T-cell (primary cell): ENCODE measurements around the gene BRD3. TPM values are rescaled to one million over a fixed set of nuclear protein-coding genes. Genes with fewer than 3 reads are reported as not detected.
"Not testable (repeated sequence)": the region's sequence is repeated elsewhere in the genome, so short reads cannot be mapped to it uniquely, and the experiment has no call there.

Experiments used
- ATAC-seq, 4 experiments: fragments of 200-7000 bp in 3 of 4; fragments of 150-1000 bp in 1 of 4; cut with Tn5 transposase; replicated peaks in 1 of 4; 1 replicate in 3 of 4; 2 replicates in 1 of 4; pipeline ENCODE4 v1.10.0; 2021; ENCODE audit warnings: moderate library complexity in 3 of 4, mild to moderate bottlenecking in 2 of 4, moderate number of reproducible peaks in 1 of 4
- CTCF ChIA-PET, 2 donors: fragments of 300-600 bp; sonication (Branson Sonifier 250); formaldehyde crosslinking; loops; one replicate each; lab custom pipeline; 2022; ENCODE audit warnings: antibody characterized with exemption in 2 of 2; lab: Charles Lee
- POLR2A ChIA-PET, 2 donors: fragments of 300-600 bp; sonication (Branson Sonifier 250); formaldehyde crosslinking; loops; one replicate each; lab custom pipeline; 2022; ENCODE audit warnings: antibody characterized with exemption in 2 of 2; lab: Charles Lee
- DNase-seq, 35 experiments: peaks; one replicate each; pipeline versions ENCODE4 v3.0.0 to v3.0.0-alpha.2; 2013 to 2023
- H3K27ac ChIP-seq: one replicate; pipeline ENCODE4 v1.5.1; 2013; ENCODE audit warnings: low read length
- H3K27me3 ChIP-seq, 2 experiments: replicated peaks in 1 of 2; 1 replicate in 1 of 2; 2 replicates in 1 of 2; pipeline versions ENCODE4 v1.6.1 to v1.7.0; 2013; ENCODE audit warnings: low read length in 1 of 2, mixed read lengths in 1 of 2; ENCODE audit not compliant: control insufficient read depth in 2 of 2, insufficient read depth in 2 of 2; ENCODE audit errors: extremely low read depth in 1 of 2
- H3K36me3 ChIP-seq, 2 donors: 1 replicate in 1 of 2; 2 replicates in 1 of 2; pipeline versions ENCODE4 v1.6.1 to v1.7.0; 2013; ENCODE audit warnings: low read length in 1 of 2; ENCODE audit not compliant: control insufficient read depth in 2 of 2, insufficient read depth in 1 of 2; ENCODE audit errors: extremely low read depth in 1 of 2
- H3K4me1 ChIP-seq, 2 experiments: 1 replicate in 1 of 2; 2 replicates in 1 of 2; pipeline versions ENCODE4 v1.6.1 to v1.7.0; 2013; ENCODE audit warnings: low read length in 2 of 2, mixed read lengths in 1 of 2; ENCODE audit not compliant: insufficient read depth in 2 of 2, control insufficient read depth in 1 of 2; ENCODE audit errors: extremely low read depth in 1 of 2
- H3K4me3 ChIP-seq, 2 donors: 1 replicate in 1 of 2; 2 replicates in 1 of 2; pipeline versions ENCODE4 v1.5.1 to v1.7.0; 2013; ENCODE audit warnings: mild to moderate bottlenecking in 2 of 2, low read length in 1 of 2, moderate library complexity in 1 of 2; ENCODE audit not compliant: control insufficient read depth in 1 of 2; ENCODE audit errors: extremely low read depth in 1 of 2
- H3K9me3 ChIP-seq: 2 replicates; pipeline ENCODE4 v1.7.0; 2013
- H3K27ac Mint-ChIP-seq, 2 donors: one replicate each; pipeline ENCODE4 v1.8.0; 2020 to 2021; ENCODE audit warnings: mild to moderate bottlenecking in 2 of 2, mixed read lengths in 2 of 2
- H3K27me3 Mint-ChIP-seq, 2 donors: one replicate each; pipeline ENCODE4 v1.8.0; 2021 to 2022; ENCODE audit warnings: mixed read lengths in 2 of 2
- H3K36me3 Mint-ChIP-seq: one replicate; pipeline ENCODE4 v1.8.0; 2021; ENCODE audit warnings: mixed read lengths
- H3K4me1 Mint-ChIP-seq, 3 donors: one replicate each; pipeline ENCODE4 v1.8.0; 2020 to 2022; ENCODE audit warnings: mixed read lengths in 3 of 3, mild to moderate bottlenecking in 1 of 3
- H3K4me3 Mint-ChIP-seq, 3 donors: one replicate each; pipeline ENCODE4 v1.8.0; 2020 to 2022; ENCODE audit warnings: mild to moderate bottlenecking in 3 of 3, mixed read lengths in 3 of 3, moderate library complexity in 3 of 3
- H3K9me3 Mint-ChIP-seq, 3 donors: one replicate each; pipeline ENCODE4 v1.8.0; 2020 to 2022; ENCODE audit warnings: mixed read lengths in 3 of 3
- WGBS: methylation state at CpG from one replicate; pipeline ENCODE4 v1.1.5; 2013; ENCODE audit warnings: missing lambda C conversion rate; ENCODE audit not compliant: insufficient coverage; 5-methylcytosine and 5-hydroxymethylcytosine counted together
- total RNA-seq, 35 experiments: library from RNA in 6 of 35; stranded (reverse) in 6 of 35; fragments of 120-200 nt in 1 of 35; gene quantifications; one replicate each; pipeline versions ENCODE4 v1.2.1 to v1.2.4 and lab custom pipeline; 2013 to 2026

Gene BRD3
- total RNA-seq, result 10 to 100 TPM; 33.7 to 63.7 (median 58.2) TPM
- 14.6 TPM for total RNA-seq (2013)
- 13.1 to 76.9 (median 35.9) reads per million in 29 experiments for total RNA-seq (lab: John Stamatoyannopoulos, UW)

DNA sequence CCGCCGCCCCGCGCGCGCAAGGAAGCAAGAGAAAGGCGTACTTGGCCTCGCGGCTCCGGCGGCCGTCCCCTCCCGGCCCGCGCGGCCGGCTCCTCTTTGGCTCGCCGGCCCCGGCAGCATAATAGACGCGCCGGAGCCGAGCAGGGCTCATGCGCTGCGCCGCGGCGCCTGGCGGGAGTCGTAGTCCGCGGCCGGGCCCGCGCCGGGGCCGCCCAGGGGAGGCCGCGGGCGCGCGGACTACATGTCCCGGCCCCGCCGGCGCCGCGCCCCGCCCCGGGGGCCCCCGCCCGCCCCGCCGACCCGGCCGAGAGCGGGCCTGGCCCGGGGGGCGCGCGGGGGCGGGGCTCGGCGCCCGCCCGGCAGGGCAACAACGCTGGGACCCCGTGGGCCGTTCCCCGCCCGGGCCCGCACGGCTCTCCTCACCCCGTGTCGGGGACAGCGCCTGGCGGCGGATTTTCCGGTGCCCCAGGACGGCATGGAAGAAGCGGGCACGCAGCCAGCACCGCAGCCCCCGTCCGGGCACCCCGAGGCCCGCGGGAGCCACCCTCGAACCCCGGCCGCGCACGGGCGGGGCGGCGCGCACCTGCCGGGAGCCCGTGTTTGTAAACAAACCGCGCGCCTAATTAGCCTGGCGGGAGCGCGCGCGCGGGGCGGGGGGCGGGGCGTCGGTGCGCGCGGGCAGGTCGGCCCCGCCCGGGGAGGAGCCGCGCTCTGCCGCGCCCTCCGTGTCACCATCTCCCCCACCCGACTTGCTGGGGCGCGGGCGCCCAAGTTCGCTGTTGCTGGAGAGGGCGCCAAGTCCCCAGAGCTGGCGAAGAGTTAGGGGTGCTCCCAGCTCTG is at the start of gene BRD3:
Gene BRD3, minus strand, starts transcription at position 123 of the 840 bp plus-strand sequence. CDS start 14,549 bp downstream, outside the sequence.
- DNase-seq (peak; percentile 70 to 93 (median 78)), ATAC-seq (peak; percentile 86 to 88 (median 86))
- POLR2A ChIA-PET, result no interaction called here
- H3K4me3 ChIP-seq, result peak within 1 kb of the TSS; percentile 76 to 82
- Mint-ChIP-seq H3K4me1 (peaks cover 33 to 38% (median 35%) of the 10 kb centered on the region in 3 donors), H3K27me3 (peaks cover 13 to 22% of the 10 kb centered on the region in 2 donors), H3K27ac (peak within 1 kb of the TSS; percentile 89 to 91), H3K36me3 (no peaks in the 10 kb centered on the region), H3K4me3 (peak within 1 kb of the TSS; percentile 86 to 92 (median 88)), H3K9me3 (no peaks in the 10 kb centered on the region)
- peak within 1 kb of the TSS; percentile 88 for H3K27ac ChIP-seq
- CTCF ChIA-PET, result interaction anchor here in 1 of 2 donors (0.6 to 1.2 kb wide), 4 partner anchors 17 to 298 kb away, joined by 3 to 4 read pairs (median 3); partner anchors contain the start of gene WDR5
- H3K27me3 ChIP-seq, result peaks cover 0 to 35% of the 10 kb centered on the region in 2 experiments
- H3K9me3 ChIP-seq, result no peaks in the 10 kb centered on the region
- WGBS, result under 1% methylated on average over 116 of the region's 131 CpGs
- H3K4me1 ChIP-seq, result peaks cover 6 to 48% of the 10 kb centered on the region in 2 experiments
- H3K36me3 ChIP-seq, result peaks cover 0 to 3% of the 10 kb centered on the region in 2 donors

- Histone ChIP-seq H3K4me1 (no peaks in the 10 kb centered on the region), H3K27me3 (no peaks in the 10 kb centered on the region), H3K36me3 (no peaks in the 10 kb centered on the region), H3K4me3 (no peak overlapping the region), H3K27ac (no peak overlapping the region), H3K9me3 (no peaks in the 10 kb centered on the region)
- Mint-ChIP-seq H3K36me3 (no peaks in the 10 kb centered on the region), H3K27ac (no peak overlapping the region), H3K27me3 (no peaks in the 10 kb centered on the region), H3K9me3 (no peaks in the 10 kb centered on the region), H3K4me1 (no peaks in the 10 kb centered on the region), H3K4me3 (no peak overlapping the region)
- DNase-seq (no peak), ATAC-seq (no peak)
- no CpG with 5 or more reads among the region's 6 CpGs for WGBS
- CTCF ChIA-PET, result no interaction called here
- POLR2A ChIA-PET, result no interaction called here
These were observed 44.7 kb upstream of the BRD3 start for GRCh38 chr9:134112561-134112960.

GRCh38 chr9:134111064-134111463 is 43.2 kb upstream of the BRD3 start:
- peaks cover 0 to 4% of the 10 kb centered on the region in 2 experiments for H3K27me3 ChIP-seq
- ChIA-PET CTCF (no interaction called here), POLR2A (no interaction called here)
- no peak overlapping the region for H3K4me3 Mint-ChIP-seq
- no peak overlapping the region for H3K27ac ChIP-seq
- H3K9me3 Mint-ChIP-seq, result no peaks in the 10 kb centered on the region
- H3K4me1 ChIP-seq, result no peaks in the 10 kb centered on the region
- ATAC-seq (no peak), DNase-seq (no peak)
- H3K9me3 ChIP-seq, result no peaks in the 10 kb centered on the region
- no peak overlapping the region for H3K27ac Mint-ChIP-seq
- H3K4me3 ChIP-seq, result no peak overlapping the region
- H3K36me3 ChIP-seq, result no peaks in the 10 kb centered on the region
- H3K4me1 Mint-ChIP-seq, result no peaks in the 10 kb centered on the region
- peaks cover 0 to 4% of the 10 kb centered on the region in 2 donors for H3K27me3 Mint-ChIP-seq
- no peaks in the 10 kb centered on the region for H3K36me3 Mint-ChIP-seq
- WGBS, result 68% methylated on average over 9 of the region's 9 CpGs

DNA sequence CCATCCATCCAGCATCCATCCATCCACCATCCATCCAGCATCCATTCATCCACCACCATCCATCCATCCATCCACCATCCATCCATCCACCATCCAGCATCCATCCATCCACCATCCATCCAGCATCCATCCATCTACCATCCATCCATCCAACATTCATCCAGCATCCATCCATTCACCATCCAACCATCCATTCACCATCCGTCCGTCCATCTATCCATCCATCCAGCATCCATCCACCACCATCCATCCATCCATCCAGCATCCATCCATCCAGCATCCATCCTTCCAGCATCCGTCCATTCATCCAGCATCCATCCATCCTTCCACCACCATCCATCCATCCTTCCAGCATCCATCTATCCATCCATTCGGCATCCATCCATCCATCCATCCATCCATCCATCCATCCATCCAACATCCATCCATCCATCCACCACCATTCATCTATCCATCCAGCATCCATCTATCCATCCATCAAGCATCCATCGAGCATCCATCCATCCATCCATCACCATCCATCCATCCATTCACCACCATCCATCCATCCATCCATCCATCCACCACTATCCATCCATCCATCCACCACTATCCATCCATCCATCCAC is 35.7 kb upstream of the BRD3 start:
- no peak for ATAC-seq
- peaks cover 3 to 5% (median 4%) of the 10 kb centered on the region in 3 donors for H3K4me1 Mint-ChIP-seq
- peaks cover 0 to 3% (median 0%) of the 10 kb centered on the region in 3 donors for H3K9me3 Mint-ChIP-seq
- no peaks in the 10 kb centered on the region for H3K9me3 ChIP-seq
- no peak overlapping the region for H3K27ac ChIP-seq
- H3K4me3 Mint-ChIP-seq, result no peak overlapping the region
- no peak for DNase-seq
- ChIA-PET CTCF (no interaction called here), POLR2A (no interaction called here)
- H3K4me3 ChIP-seq, result no peak overlapping the region
- H3K36me3 ChIP-seq, result no peaks in the 10 kb centered on the region
- no peak overlapping the region for H3K27ac Mint-ChIP-seq
- peaks cover 0 to 43% of the 10 kb centered on the region in 2 experiments for H3K27me3 ChIP-seq
- peaks cover 16 to 32% of the 10 kb centered on the region in 2 donors for H3K27me3 Mint-ChIP-seq
- H3K4me1 ChIP-seq, result no peaks in the 10 kb centered on the region
- no peaks in the 10 kb centered on the region for H3K36me3 Mint-ChIP-seq
- 67% methylated on average over 5 of the region's 5 CpGs for WGBS

GRCh38 chr9:134101623-134102149 is 33.9 kb upstream of the BRD3 start:
- H3K4me1 ChIP-seq, result no peaks in the 10 kb centered on the region
- DNase-seq (no peak), ATAC-seq (no peak)
- H3K4me3 ChIP-seq, result no peak overlapping the region
- Mint-ChIP-seq H3K9me3 (peaks cover 0 to 3% (median 0%) of the 10 kb centered on the region in 3 donors), H3K4me1 (peaks cover 3 to 5% (median 4%) of the 10 kb centered on the region in 3 donors), H3K27ac (no peak overlapping the region), H3K36me3 (no peaks in the 10 kb centered on the region), H3K27me3 (peaks cover 16 to 34% of the 10 kb centered on the region in 2 donors), H3K4me3 (no peak overlapping the region)
- no peak overlapping the region for H3K27ac ChIP-seq
- no peaks in the 10 kb centered on the region for H3K36me3 ChIP-seq
- ChIA-PET CTCF (no interaction called here), POLR2A (no interaction called here)
- WGBS, result 74% methylated on average over 11 of the region's 11 CpGs
- peaks cover 0 to 48% of the 10 kb centered on the region in 2 experiments for H3K27me3 ChIP-seq
- H3K9me3 ChIP-seq, result no peaks in the 10 kb centered on the region

GRCh38 chr9:134101133-134101532 is 33.3 kb upstream of the BRD3 start:
- H3K36me3 Mint-ChIP-seq, H3K4me1 Mint-ChIP-seq, DNase-seq, H3K27ac Mint-ChIP-seq, CTCF ChIA-PET, H3K36me3 ChIP-seq, H3K27ac ChIP-seq, ATAC-seq, H3K9me3 Mint-ChIP-seq, H3K4me3 ChIP-seq, H3K4me1 ChIP-seq, H3K4me3 Mint-ChIP-seq, H3K9me3 ChIP-seq: not testable (repeated sequence)
- H3K27me3 Mint-ChIP-seq, result peaks cover 16 to 30% of the 10 kb centered on the region in 2 donors
- no CpG with 5 or more reads among the region's 6 CpGs for WGBS
- H3K27me3 ChIP-seq, result peaks cover 0 to 45% of the 10 kb centered on the region in 2 experiments
- POLR2A ChIA-PET, result interaction anchor here in 1 of 2 donors (0.6 kb wide), 1 partner anchor 323 kb away, joined by 3 read pairs; no protein-coding TSS in a partner anchor
